GM12878 (cell line): ENCODE data around the gene ANKRD1. TPM values are rescaled to one million over a fixed set of nuclear protein-coding genes. Genes with fewer than 3 reads are reported as not detected.

ENCODE experiments used
- CHD4 ChIP-seq: fragments of 200-600 bp; sonication (generic); IDR thresholded peaks from 2 replicates; pipeline ENCODE4 v1.6.1; 2016; ENCODE audit warnings: mild to moderate bottlenecking
- IKZF1 ChIP-seq: fragments of 450-650 bp; conservative IDR thresholded peaks from 2 replicates; pipeline ENCODE4 v1.6.1; 2017; ENCODE audit warnings: antibody characterized with exemption, mild to moderate bottlenecking
- POU2F2 ChIP-seq: IDR thresholded peaks from 3 replicates; pipeline ENCODE4 v1.6.1; 2011; ENCODE audit warnings: low read depth, mild to moderate bottlenecking, low read length, borderline replicate concordance
- ZNF24 ChIP-seq: fragments of 450-650 bp; IDR thresholded peaks from 2 replicates; pipeline ENCODE4 v1.6.1; 2017; ENCODE audit warnings: antibody characterized with exemption, mild to moderate bottlenecking
- polyA plus RNA-seq, 11 experiments: library from polyadenylated mRNA; depleted of rRNA in 4 of 11; unstranded in 6 of 11; stranded (reverse) in 5 of 11; fragments of >200 nt; fragmentation: Nextera tagmentation in 4 of 11; fragmentation: Illumina TruSeq in 1 of 11; extraction: Ambion mirVana in 4 of 11; extraction: Trizol in 1 of 11; gene quantifications; 1 replicate in 1 of 11; 2 replicates in 10 of 11; pipeline versions ENCODE4 v1.2.1 to v1.2.3, GENCODE V29; 2011 to 2016; ENCODE audit warnings: inconsistent platforms in 2 of 11, missing spikeins in 2 of 11, low read depth in 1 of 11
- total RNA-seq, 4 experiments: library from RNA; depleted of rRNA in 3 of 4; stranded (reverse); fragments of >200 nt in 3 of 4; fragmentation: Illumina TruSeq in 1 of 4; extraction: Trizol in 1 of 4; gene quantifications; 2 replicates each; pipeline versions ENCODE4 v1.2.1 to v1.2.3, GENCODE V29; 2013 to 2021
- TF ChIP-seq, protein P1 (sequence below): fragments of 450-650 bp; formaldehyde crosslinking; IDR thresholded peaks from 2 replicates; pipeline ENCODE4 v1.5.0; 2022; ENCODE audit warnings: mild to moderate bottlenecking, missing genetic modification characterization
- TF ChIP-seq, protein P2 (sequence below): fragments of 450-650 bp; IDR thresholded peaks from 2 replicates; pipeline ENCODE4 v1.6.1; 2017; ENCODE audit warnings: mild to moderate bottlenecking, low read depth, inconsistent platforms; ENCODE audit not compliant: poor library complexity, severe bottlenecking
- TF ChIP-seq, protein P3 (sequence below): IDR thresholded peaks from 2 replicates; pipeline ENCODE4 v1.6.1; 2012; ENCODE audit warnings: mild to moderate bottlenecking, low read depth, low read length

The ANKRD1 gene
- total and polyA plus RNA-seq, 10 of the 15 experiments (the other 5 are each of a cell fraction or from before 2014, with no cell fraction given) = not detected

DNA sequence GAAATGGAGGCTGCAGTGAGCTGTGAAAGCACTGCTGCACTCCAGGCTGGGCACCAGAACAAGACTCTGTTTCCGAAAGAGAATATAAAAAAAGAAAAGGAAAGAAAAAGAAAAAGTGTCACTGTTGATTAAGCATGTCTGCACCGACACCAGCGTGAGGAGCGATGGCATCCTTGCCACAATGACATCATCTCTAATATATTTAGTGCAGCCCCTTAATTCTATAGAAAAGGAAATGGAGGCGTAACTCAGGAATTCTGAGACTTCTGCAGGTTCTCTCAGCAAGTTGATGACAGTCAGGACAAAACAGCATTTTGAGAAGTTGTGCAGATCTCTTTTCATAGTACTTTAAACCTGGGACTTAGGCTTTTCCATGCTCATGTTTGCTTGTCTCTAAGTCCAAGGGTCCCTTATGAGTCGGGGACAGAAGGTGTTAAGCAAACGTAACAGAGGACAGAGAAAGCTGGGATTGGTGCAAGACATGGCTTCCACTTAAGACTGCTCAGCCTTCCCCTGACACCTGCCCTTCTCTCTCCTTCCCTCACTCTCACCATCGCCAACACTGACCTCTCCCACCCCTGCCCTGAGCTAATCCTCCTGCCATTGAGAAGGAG is 16.9 kb upstream of the ANKRD1 start (continued):
- TF ChIP-seq, protein P1, sequence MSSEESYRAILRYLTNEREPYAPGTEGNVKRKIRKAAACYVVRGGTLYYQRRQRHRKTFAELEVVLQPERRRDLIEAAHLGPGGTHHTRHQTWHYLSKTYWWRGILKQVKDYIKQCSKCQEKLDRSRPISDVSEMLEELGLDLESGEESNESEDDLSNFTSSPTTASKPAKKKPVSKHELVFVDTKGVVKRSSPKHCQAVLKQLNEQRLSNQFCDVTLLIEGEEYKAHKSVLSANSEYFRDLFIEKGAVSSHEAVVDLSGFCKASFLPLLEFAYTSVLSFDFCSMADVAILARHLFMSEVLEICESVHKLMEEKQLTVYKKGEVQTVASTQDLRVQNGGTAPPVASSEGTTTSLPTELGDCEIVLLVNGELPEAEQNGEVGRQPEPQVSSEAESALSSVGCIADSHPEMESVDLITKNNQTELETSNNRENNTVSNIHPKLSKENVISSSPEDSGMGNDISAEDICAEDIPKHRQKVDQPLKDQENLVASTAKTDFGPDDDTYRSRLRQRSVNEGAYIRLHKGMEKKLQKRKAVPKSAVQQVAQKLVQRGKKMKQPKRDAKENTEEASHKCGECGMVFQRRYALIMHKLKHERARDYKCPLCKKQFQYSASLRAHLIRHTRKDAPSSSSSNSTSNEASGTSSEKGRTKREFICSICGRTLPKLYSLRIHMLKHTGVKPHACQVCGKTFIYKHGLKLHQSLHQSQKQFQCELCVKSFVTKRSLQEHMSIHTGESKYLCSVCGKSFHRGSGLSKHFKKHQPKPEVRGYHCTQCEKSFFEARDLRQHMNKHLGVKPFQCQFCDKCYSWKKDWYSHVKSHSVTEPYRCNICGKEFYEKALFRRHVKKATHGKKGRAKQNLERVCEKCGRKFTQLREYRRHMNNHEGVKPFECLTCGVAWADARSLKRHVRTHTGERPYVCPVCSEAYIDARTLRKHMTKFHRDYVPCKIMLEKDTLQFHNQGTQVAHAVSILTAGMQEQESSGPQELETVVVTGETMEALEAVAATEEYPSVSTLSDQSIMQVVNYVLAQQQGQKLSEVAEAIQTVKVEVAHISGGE (CRISPR knock-in tag) = no peak
- TF ChIP-seq, protein P2, sequence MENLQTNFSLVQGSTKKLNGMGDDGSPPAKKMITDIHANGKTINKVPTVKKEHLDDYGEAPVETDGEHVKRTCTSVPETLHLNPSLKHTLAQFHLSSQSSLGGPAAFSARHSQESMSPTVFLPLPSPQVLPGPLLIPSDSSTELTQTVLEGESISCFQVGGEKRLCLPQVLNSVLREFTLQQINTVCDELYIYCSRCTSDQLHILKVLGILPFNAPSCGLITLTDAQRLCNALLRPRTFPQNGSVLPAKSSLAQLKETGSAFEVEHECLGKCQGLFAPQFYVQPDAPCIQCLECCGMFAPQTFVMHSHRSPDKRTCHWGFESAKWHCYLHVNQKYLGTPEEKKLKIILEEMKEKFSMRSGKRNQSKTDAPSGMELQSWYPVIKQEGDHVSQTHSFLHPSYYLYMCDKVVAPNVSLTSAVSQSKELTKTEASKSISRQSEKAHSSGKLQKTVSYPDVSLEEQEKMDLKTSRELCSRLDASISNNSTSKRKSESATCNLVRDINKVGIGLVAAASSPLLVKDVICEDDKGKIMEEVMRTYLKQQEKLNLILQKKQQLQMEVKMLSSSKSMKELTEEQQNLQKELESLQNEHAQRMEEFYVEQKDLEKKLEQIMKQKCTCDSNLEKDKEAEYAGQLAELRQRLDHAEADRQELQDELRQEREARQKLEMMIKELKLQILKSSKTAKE = no peak
- TF ChIP-seq ZNF24 (no peak), POU2F2 (no peak), IKZF1 (no peak), CHD4 (no peak)
- TF ChIP-seq, protein P3, sequence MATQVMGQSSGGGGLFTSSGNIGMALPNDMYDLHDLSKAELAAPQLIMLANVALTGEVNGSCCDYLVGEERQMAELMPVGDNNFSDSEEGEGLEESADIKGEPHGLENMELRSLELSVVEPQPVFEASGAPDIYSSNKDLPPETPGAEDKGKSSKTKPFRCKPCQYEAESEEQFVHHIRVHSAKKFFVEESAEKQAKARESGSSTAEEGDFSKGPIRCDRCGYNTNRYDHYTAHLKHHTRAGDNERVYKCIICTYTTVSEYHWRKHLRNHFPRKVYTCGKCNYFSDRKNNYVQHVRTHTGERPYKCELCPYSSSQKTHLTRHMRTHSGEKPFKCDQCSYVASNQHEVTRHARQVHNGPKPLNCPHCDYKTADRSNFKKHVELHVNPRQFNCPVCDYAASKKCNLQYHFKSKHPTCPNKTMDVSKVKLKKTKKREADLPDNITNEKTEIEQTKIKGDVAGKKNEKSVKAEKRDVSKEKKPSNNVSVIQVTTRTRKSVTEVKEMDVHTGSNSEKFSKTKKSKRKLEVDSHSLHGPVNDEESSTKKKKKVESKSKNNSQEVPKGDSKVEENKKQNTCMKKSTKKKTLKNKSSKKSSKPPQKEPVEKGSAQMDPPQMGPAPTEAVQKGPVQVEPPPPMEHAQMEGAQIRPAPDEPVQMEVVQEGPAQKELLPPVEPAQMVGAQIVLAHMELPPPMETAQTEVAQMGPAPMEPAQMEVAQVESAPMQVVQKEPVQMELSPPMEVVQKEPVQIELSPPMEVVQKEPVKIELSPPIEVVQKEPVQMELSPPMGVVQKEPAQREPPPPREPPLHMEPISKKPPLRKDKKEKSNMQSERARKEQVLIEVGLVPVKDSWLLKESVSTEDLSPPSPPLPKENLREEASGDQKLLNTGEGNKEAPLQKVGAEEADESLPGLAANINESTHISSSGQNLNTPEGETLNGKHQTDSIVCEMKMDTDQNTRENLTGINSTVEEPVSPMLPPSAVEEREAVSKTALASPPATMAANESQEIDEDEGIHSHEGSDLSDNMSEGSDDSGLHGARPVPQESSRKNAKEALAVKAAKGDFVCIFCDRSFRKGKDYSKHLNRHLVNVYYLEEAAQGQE = no peak
